Measurements from ENCODE around the gene OR5A1. TPM values are rescaled to one million over a fixed set of nuclear protein-coding genes. Genes with fewer than 3 reads are reported as not detected.

Gene OR5A1
- polyA plus RNA-seq, 3 donors = not detected

DNA sequence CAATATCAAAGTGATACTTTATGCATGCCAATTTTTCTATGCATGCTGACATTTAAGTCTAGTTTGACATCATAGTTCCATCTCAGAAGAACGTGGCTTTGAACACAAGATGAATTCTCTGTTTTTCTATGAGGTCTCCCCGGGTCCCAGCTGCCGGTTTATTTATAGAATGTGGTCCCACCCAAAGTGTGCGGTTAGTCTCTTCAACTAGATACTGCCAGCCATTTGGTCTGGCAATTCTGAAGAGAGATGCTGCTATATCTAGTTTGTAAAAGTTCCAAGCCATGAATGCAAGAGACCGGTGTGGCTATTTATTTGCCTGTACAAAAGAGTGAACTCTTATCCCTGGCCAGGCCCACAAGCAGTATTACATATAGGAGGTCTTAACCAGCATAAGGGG is 19.2 kb upstream of the OR5A1 start:
- 43% methylated on average over 4 of the region's 5 CpGs for WGBS (ENCODE audit: insufficient coverage)
- Histone ChIP-seq H3K4me3 (replicated peaks in 1 of 3; ENCODE audit: low read depth in 2 of 3, low read length in 3 of 3) (no peak overlapping the region), H3K4me1 (ENCODE audit: control insufficient read depth in 1 of 2, insufficient read depth in 2 of 2, low read length in 2 of 2) (peaks cover 8 to 12% of the 10 kb centered on the region in 2 donors), H2AFZ (ENCODE audit: insufficient read depth, low read depth, low read length, poor library complexity, severe bottlenecking) (no peak overlapping the region), H3K4me2 (replicated peaks; ENCODE audit: extremely low read depth, low read length, poor library complexity, severe bottlenecking) (no peak overlapping the region), H4K20me1 (ENCODE audit: insufficient read depth, low read length) (no peaks in the 10 kb centered on the region), H3K27me3 (ENCODE audit: control insufficient read depth in 2 of 2, insufficient read depth in 2 of 2, low read length in 2 of 2) (no peaks in the 10 kb centered on the region), H3K27ac (ENCODE audit: low read depth in 1 of 2, low read length in 2 of 2) (no peak overlapping the region), H3K79me2 (ENCODE audit: insufficient read depth, low read length) (no peaks in the 10 kb centered on the region), H3K9ac (ENCODE audit: insufficient read depth, low read length, poor library complexity, severe bottlenecking) (no peak overlapping the region), H3K36me3 (replicated peaks in 1 of 2; ENCODE audit: control insufficient read depth in 1 of 2, insufficient read depth in 2 of 2, low read length in 2 of 2) (no peaks in the 10 kb centered on the region), H3K9me3 (replicated peaks in 1 of 2; ENCODE audit: control insufficient read depth in 1 of 2, insufficient read depth in 1 of 2, low read length in 2 of 2) (no peaks in the 10 kb centered on the region)
- Mint-ChIP-seq H3K36me3 (no peaks in the 10 kb centered on the region), H3K9me3 (peaks cover 0 to 5% (median 0%) of the 10 kb centered on the region in 7 donors), H3K4me1 (peaks cover 16% of the 10 kb centered on the region), H3K27ac (peak overlapping the region in 1 of 7 donors; percentile 46), H3K27me3 (ENCODE audit: low read depth in 3 of 3) (peaks cover 1 to 3% (median 1%) of the 10 kb centered on the region in 3 donors), H3K4me3 (no peak overlapping the region)
- no peak for DNase-seq
- intact Hi-C loops (cut with micrococcal nuclease) = no loop called here
- TF ChIP-seq, protein P1, sequence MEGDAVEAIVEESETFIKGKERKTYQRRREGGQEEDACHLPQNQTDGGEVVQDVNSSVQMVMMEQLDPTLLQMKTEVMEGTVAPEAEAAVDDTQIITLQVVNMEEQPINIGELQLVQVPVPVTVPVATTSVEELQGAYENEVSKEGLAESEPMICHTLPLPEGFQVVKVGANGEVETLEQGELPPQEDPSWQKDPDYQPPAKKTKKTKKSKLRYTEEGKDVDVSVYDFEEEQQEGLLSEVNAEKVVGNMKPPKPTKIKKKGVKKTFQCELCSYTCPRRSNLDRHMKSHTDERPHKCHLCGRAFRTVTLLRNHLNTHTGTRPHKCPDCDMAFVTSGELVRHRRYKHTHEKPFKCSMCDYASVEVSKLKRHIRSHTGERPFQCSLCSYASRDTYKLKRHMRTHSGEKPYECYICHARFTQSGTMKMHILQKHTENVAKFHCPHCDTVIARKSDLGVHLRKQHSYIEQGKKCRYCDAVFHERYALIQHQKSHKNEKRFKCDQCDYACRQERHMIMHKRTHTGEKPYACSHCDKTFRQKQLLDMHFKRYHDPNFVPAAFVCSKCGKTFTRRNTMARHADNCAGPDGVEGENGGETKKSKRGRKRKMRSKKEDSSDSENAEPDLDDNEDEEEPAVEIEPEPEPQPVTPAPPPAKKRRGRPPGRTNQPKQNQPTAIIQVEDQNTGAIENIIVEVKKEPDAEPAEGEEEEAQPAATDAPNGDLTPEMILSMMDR (IDR thresholded peaks at IDR 0.05) = no peak

- no peaks in the 10 kb centered on the region for H3K36me3 Mint-ChIP-seq
- H3K27me3 ChIP-seq (ENCODE audit: control insufficient read depth in 2 of 2, insufficient read depth in 2 of 2, low read length in 2 of 2) = no peaks in the 10 kb centered on the region
- H3K79me2 ChIP-seq (ENCODE audit: insufficient read depth, low read length) = no peaks in the 10 kb centered on the region
- peaks cover 0 to 5% (median 0%) of the 10 kb centered on the region in 7 donors for H3K9me3 Mint-ChIP-seq
- intact Hi-C loops (cut with micrococcal nuclease) = no loop called here
- peaks cover 1 to 5% (median 1%) of the 10 kb centered on the region in 3 donors for H3K27me3 Mint-ChIP-seq (ENCODE audit: low read depth in 3 of 3)
- no peak overlapping the region for H3K4me2 ChIP-seq (replicated peaks; ENCODE audit: extremely low read depth, low read length, poor library complexity, severe bottlenecking)
- no peaks in the 10 kb centered on the region for H3K36me3 ChIP-seq (replicated peaks in 1 of 2; ENCODE audit: control insufficient read depth in 1 of 2, insufficient read depth in 2 of 2, low read length in 2 of 2)
- H3K9me3 ChIP-seq (replicated peaks in 1 of 2; ENCODE audit: control insufficient read depth in 1 of 2, insufficient read depth in 1 of 2, low read length in 2 of 2) = no peaks in the 10 kb centered on the region
- H3K4me3 ChIP-seq (replicated peaks in 1 of 3; ENCODE audit: low read depth in 2 of 3, low read length in 3 of 3) = no peak overlapping the region
- no peak overlapping the region for H2AFZ ChIP-seq (ENCODE audit: insufficient read depth, low read depth, low read length, poor library complexity, severe bottlenecking)
- no peak overlapping the region for H3K9ac ChIP-seq (ENCODE audit: insufficient read depth, low read length, poor library complexity, severe bottlenecking)
- H3K4me1 ChIP-seq (ENCODE audit: control insufficient read depth in 1 of 2, insufficient read depth in 2 of 2, low read length in 2 of 2) = peaks cover 4 to 6% of the 10 kb centered on the region in 2 donors
- TF ChIP-seq, protein P1 (IDR thresholded peaks at IDR 0.05) = no peak
- H3K27ac Mint-ChIP-seq = no peak overlapping the region
- DNase-seq = no peak
- no peak overlapping the region for H3K4me3 Mint-ChIP-seq
- no peak overlapping the region for H3K27ac ChIP-seq (ENCODE audit: low read depth in 1 of 2, low read length in 2 of 2)
- H4K20me1 ChIP-seq (ENCODE audit: insufficient read depth, low read length) = no peaks in the 10 kb centered on the region
- 86% methylated on average over 1 of the region's 2 CpGs for WGBS (ENCODE audit: insufficient coverage)
- H3K4me1 Mint-ChIP-seq = peaks cover 9% of the 10 kb centered on the region
These were observed 18.1 kb upstream of the OR5A1 start for GRCh38 chr11:59418156-59418555.

Data from CD14-positive monocyte (primary cell).